ENCODE results near the gene PEX11G. TPM values are rescaled to one million over a fixed set of nuclear protein-coding genes. Genes with fewer than 3 reads are reported as not detected.
A peak's percentile ranks its signal among the peaks of the same experiment; 100 is the strongest.

Gene PEX11G
- total RNA-seq, 2 experiments from 2014 or later: not detected

DNA sequence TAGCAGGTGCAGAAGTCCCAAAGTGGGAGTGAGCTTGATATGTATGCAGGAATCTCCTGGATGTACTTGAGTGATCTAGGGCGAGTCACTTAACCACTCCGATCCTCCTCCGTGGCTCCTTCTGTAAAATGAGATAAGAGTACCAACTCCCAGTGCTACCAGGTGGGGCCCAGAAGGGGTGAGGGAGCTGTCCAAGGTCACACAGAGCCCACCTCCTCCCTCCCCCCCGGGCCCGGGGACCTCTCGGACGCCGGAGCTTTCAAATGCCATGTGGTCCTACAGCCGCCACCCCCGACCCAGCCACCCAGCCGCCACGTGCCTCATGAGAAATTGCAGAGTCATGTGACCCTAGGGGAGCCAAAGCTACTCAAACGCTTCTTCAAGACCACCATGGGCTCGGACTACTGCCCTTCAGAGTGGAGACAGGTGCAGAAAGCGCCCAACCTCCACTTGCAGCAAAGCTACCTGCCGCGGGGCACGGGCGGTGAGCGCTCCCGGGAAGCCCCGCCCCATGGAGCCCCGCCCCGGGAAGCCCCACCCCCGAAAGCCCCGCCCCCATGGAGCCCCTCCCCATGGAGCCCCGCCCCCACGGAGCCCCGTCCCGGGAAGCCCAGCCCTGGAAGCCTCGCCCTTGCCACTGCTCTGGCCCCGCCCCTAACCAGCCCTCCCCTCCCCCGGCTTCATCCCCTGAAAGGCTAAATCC is 17.0 kb upstream of the PEX11G start:
- peaks cover 5% of the 10 kb centered on the region for H3K9me3 Mint-ChIP-seq
- Histone ChIP-seq H3K36me3 (ENCODE audit: insufficient read depth, low read length) (no peaks in the 10 kb centered on the region), H3K27me3 (ENCODE audit: control insufficient read depth in 1 of 2, insufficient read depth in 2 of 2, low read length in 2 of 2) (peaks cover 27 to 30% of the 10 kb centered on the region in 2 experiments), H3K4me3 (ENCODE audit: low read length) (no peak overlapping the region), H3K4me1 (ENCODE audit: insufficient read depth, low read length) (peaks cover 24% of the 10 kb centered on the region), H3K9me3 (ENCODE audit: control insufficient read depth in 1 of 2, insufficient read depth in 1 of 2, low read length in 2 of 2) (peaks cover 0 to 17% of the 10 kb centered on the region in 2 experiments), H3K27ac (ENCODE audit: low read depth in 1 of 2, low read length in 2 of 2) (no peak overlapping the region)
- no peak for TF ChIP-seq CTCF (IDR thresholded peaks at IDR 0.05)
- no peaks in the 10 kb centered on the region for H3K36me3 Mint-ChIP-seq (ENCODE audit: low read depth)
- intact Hi-C loops (cut with DNase I, micrococcal nuclease): no loop called here
- DNase-seq (peak in 3 of 14 experiments; percentile 10 to 61 (median 55)), ATAC-seq (ENCODE audit: poor library complexity) (peak; percentile 68)
- ChIA-PET POLR2A (interaction anchor here (0.8 kb wide), 2 partner anchors 9 to 17 kb away, joined by 3 read pairs; partner anchors contain the start of gene MCOLN1), CTCF (no interaction called here)
- H3K4me1 Mint-ChIP-seq (ENCODE audit: low read depth): peaks cover 16% of the 10 kb centered on the region
- no peak overlapping the region for H3K4me3 Mint-ChIP-seq
- no peak overlapping the region for H3K27ac Mint-ChIP-seq
- peaks cover 59% of the 10 kb centered on the region for H3K27me3 Mint-ChIP-seq

- TF ChIP-seq CTCF (IDR thresholded peaks at IDR 0.05): no peak
- peaks cover 30% of the 10 kb centered on the region in 2 experiments for H3K27me3 ChIP-seq (ENCODE audit: control insufficient read depth in 1 of 2, insufficient read depth in 2 of 2, low read length in 2 of 2)
- H3K4me3 ChIP-seq (ENCODE audit: low read length): no peak overlapping the region
- ATAC-seq (ENCODE audit: poor library complexity) (peak; percentile 19), DNase-seq (peak in 1 of 14 experiments; percentile 16)
- CTCF ChIA-PET: no interaction called here
- Mint-ChIP-seq H3K4me3 (peak overlapping the region; percentile 25), H3K27me3 (peaks cover 58% of the 10 kb centered on the region), H3K36me3 (ENCODE audit: low read depth) (no peaks in the 10 kb centered on the region), H3K9me3 (peaks cover 5% of the 10 kb centered on the region), H3K4me1 (ENCODE audit: low read depth) (peaks cover 16% of the 10 kb centered on the region), H3K27ac (no peak overlapping the region)
- POLR2A ChIA-PET: interaction anchor here (0.8 kb wide), 1 partner anchor 9 kb away, joined by 3 read pairs; no protein-coding TSS in a partner anchor
- H3K9me3 ChIP-seq (ENCODE audit: control insufficient read depth in 1 of 2, insufficient read depth in 1 of 2, low read length in 2 of 2): peaks cover 0 to 17% of the 10 kb centered on the region in 2 experiments
- H3K27ac ChIP-seq (ENCODE audit: low read depth in 1 of 2, low read length in 2 of 2): no peak overlapping the region
- H3K36me3 ChIP-seq (ENCODE audit: insufficient read depth, low read length): no peaks in the 10 kb centered on the region
- H3K4me1 ChIP-seq (ENCODE audit: insufficient read depth, low read length): peaks cover 29% of the 10 kb centered on the region
- intact Hi-C loops (cut with DNase I, micrococcal nuclease): no loop called here
These were observed 16.4 kb upstream of the PEX11G start for GRCh38 chr19:7505288-7505681.

- Histone ChIP-seq H3K4me3 (ENCODE audit: low read length) (no peak overlapping the region), H3K36me3 (ENCODE audit: insufficient read depth, low read length) (no peaks in the 10 kb centered on the region), H3K27me3 (ENCODE audit: control insufficient read depth in 1 of 2, insufficient read depth in 2 of 2, low read length in 2 of 2) (peaks cover 32 to 33% of the 10 kb centered on the region in 2 experiments), H3K4me1 (ENCODE audit: insufficient read depth, low read length) (peaks cover 29% of the 10 kb centered on the region), H3K27ac (ENCODE audit: low read depth in 1 of 2, low read length in 2 of 2) (no peak overlapping the region), H3K9me3 (ENCODE audit: control insufficient read depth in 1 of 2, insufficient read depth in 1 of 2, low read length in 2 of 2) (peaks cover 0 to 17% of the 10 kb centered on the region in 2 experiments)
- no peak for ATAC-seq (ENCODE audit: poor library complexity)
- Mint-ChIP-seq H3K27ac (no peak overlapping the region), H3K4me3 (no peak overlapping the region), H3K27me3 (peaks cover 58% of the 10 kb centered on the region), H3K4me1 (ENCODE audit: low read depth) (peaks cover 16% of the 10 kb centered on the region), H3K36me3 (ENCODE audit: low read depth) (no peaks in the 10 kb centered on the region), H3K9me3 (peaks cover 5% of the 10 kb centered on the region)
- POLR2A ChIA-PET: interaction anchor here (0.8 kb wide), 1 partner anchor 8 kb away, joined by 3 read pairs; no protein-coding TSS in a partner anchor
- TF ChIP-seq CTCF (IDR thresholded peaks at IDR 0.05): no peak
- intact Hi-C loops (cut with DNase I, micrococcal nuclease): no loop called here
- no peak for DNase-seq
- CTCF ChIA-PET: no interaction called here
These were observed 15.8 kb upstream of the PEX11G start for GRCh38 chr19:7504684-7505083.

Data from CD4-positive, alpha-beta T cell (primary cell).